AG09309 (cell line): ENCODE measurements around the gene TNFSF13.
"Not testable (repeated sequence)": the region's sequence is repeated elsewhere in the genome, so short reads cannot be mapped to it uniquely, and the experiment has no call there.

Experiments used
- DNase-seq: peaks from one replicate; pipeline ENCODE4 v3.0.0-alpha.2; 2010; ENCODE audit warnings: low read depth
- H3K4me3 ChIP-seq: 2 replicates; pipeline ENCODE4 v1.5.1; 2011; ENCODE audit warnings: mild to moderate bottlenecking, low read depth, low read length, moderate library complexity; ENCODE audit not compliant: control insufficient read depth
- CTCF ChIP-seq: IDR thresholded peaks from 2 replicates; pipeline ENCODE4 v1.5.1; 2011; ENCODE audit warnings: mild to moderate bottlenecking, low read depth, low read length, inconsistent platforms; ENCODE audit not compliant: insufficient read depth, control insufficient read depth; ENCODE audit errors: missing control alignments

TNFSF13 gene

GRCh38 chr17:7590743-7591142, 32.2 kb downstream of the TNFSF13 start:
- TF ChIP-seq CTCF, result no peak
- no peak for DNase-seq
- H3K4me3 ChIP-seq, result no peak overlapping the region

GRCh38 chr17:7591596-7591995, 33.0 kb downstream of the TNFSF13 start:
- no peak overlapping the region for H3K4me3 ChIP-seq
- no peak for TF ChIP-seq CTCF
- DNase-seq, result no peak

GRCh38 chr17:7592422-7593021, 34.0 kb downstream of the TNFSF13 start:
- H3K4me3 ChIP-seq, result no peak overlapping the region
- no peak for TF ChIP-seq CTCF

GRCh38 chr17:7593296-7593695, 34.7 kb downstream of the TNFSF13 start:
- TF ChIP-seq CTCF, result no peak
- no peak for DNase-seq
- H3K4me3 ChIP-seq, result no peak overlapping the region

More at GRCh38 chr17:7592422-7593021, 34.0 kb downstream of the TNFSF13 start:
- no peak for DNase-seq

GRCh38 chr17:7597561-7597960, 39.0 kb downstream of the TNFSF13 start:
- not testable (repeated sequence) for DNase-seq, H3K4me3 ChIP-seq

- TF ChIP-seq CTCF, result no peak
- no peak overlapping the region for H3K4me3 ChIP-seq
- no peak for DNase-seq
These were observed 47.7 kb downstream of the TNFSF13 start for GRCh38 chr17:7606280-7606679.

- DNase-seq, result no peak
- TF ChIP-seq CTCF, result no peak
- no peak overlapping the region for H3K4me3 ChIP-seq
These were observed 52.1 kb downstream of the TNFSF13 start for GRCh38 chr17:7610641-7611040.
